IMR-90 (cell line): ENCODE data around the gene CSF1. TPM values are rescaled to one million over a fixed set of nuclear protein-coding genes. Genes with fewer than 3 reads are reported as not detected.

Experiments used
- ATAC-seq: fragments of 200-7000 bp; cut with Tn5 transposase; 2 replicates; pipeline ENCODE4 v1.9.1; 2020; ENCODE audit warnings: low read depth, mild to moderate bottlenecking, moderate library complexity
- BruUV-seq: library from RNA; stranded (reverse); fragments of 400-500 nt; replicated peaks from 2 replicates; lab custom pipeline; 2021; lab: Mats Ljungman, UMichigan
- CTCF ChIA-PET: fragments of 300-600 bp; formaldehyde crosslinking; extraction: SDS; loops from one replicate; lab custom pipeline; 2021; ENCODE audit warnings: antibody characterized with exemption; lab: Yijun Ruan, JAX
- POLR2A ChIA-PET: fragments of 300-600 bp; sonication (Branson Sonifier 250); formaldehyde crosslinking; loops from one replicate; lab custom pipeline; 2022; ENCODE audit warnings: antibody characterized with exemption; ENCODE audit not compliant: unreplicated experiment; lab: Charles Lee
- DNase-seq: peaks from one replicate; pipeline ENCODE4 v3.0.0; 2013
- H2AFZ ChIP-seq: replicated peaks from 2 replicates; pipeline ENCODE3; 2013; ENCODE audit warnings: low read length, mild to moderate bottlenecking; ENCODE audit not compliant: poor library complexity
- H2AK5ac ChIP-seq: 2 replicates; pipeline ENCODE4 v1.6.1; 2013; ENCODE audit warnings: low read depth, low read length, inconsistent platforms
- H2AK9ac ChIP-seq: replicated peaks from 2 replicates; pipeline ENCODE3; 2013; ENCODE audit warnings: mild to moderate bottlenecking, low read depth, low read length, moderate library complexity; ENCODE audit not compliant: poor library complexity
- H2BK120ac ChIP-seq: 2 replicates; pipeline ENCODE4 v1.6.1; 2013; ENCODE audit warnings: low read depth, low read length, inconsistent platforms
- H2BK15ac ChIP-seq: 3 replicates; pipeline ENCODE4 v1.6.1; 2013; ENCODE audit warnings: low read depth, low read length, inconsistent platforms
- H2BK20ac ChIP-seq: 2 replicates; pipeline ENCODE4 v1.6.1; 2013; ENCODE audit warnings: low read depth, mild to moderate bottlenecking, inconsistent platforms, low read length, moderate library complexity
- H2BK5ac ChIP-seq: 2 replicates; pipeline ENCODE4 v1.6.1; 2013; ENCODE audit warnings: mild to moderate bottlenecking, low read depth, low read length, inconsistent platforms; ENCODE audit not compliant: poor library complexity, severe bottlenecking
- H3K14ac ChIP-seq: replicated peaks from 2 replicates; pipeline ENCODE4 v1.6.1; 2013; ENCODE audit warnings: low read depth, low read length, inconsistent platforms
- H3K18ac ChIP-seq: 2 replicates; pipeline ENCODE4 v1.6.1; 2013; ENCODE audit warnings: low read depth, low read length, control low read depth
- H3K23ac ChIP-seq: 2 replicates; pipeline ENCODE4 v1.6.1; 2013; ENCODE audit warnings: low read depth, low read length, inconsistent platforms
- H3K27ac ChIP-seq: 2 replicates; pipeline ENCODE4 v1.5.1; 2013; ENCODE audit warnings: mild to moderate bottlenecking, control low read depth, low read length; ENCODE audit not compliant: insufficient read depth
- H3K27me3 ChIP-seq: 2 replicates; pipeline ENCODE4 v1.6.1; 2013; ENCODE audit warnings: low read length; ENCODE audit not compliant: control insufficient read depth, insufficient read depth
- H3K36me3 ChIP-seq: 2 replicates; pipeline ENCODE4 v1.6.1; 2013; ENCODE audit warnings: low read length, mixed read lengths; ENCODE audit not compliant: control insufficient read depth, insufficient read depth
- H3K4ac ChIP-seq: 2 replicates; pipeline ENCODE4 v1.6.1; 2013; ENCODE audit warnings: low read depth, low read length, inconsistent platforms
- H3K4me1 ChIP-seq: 2 replicates; pipeline ENCODE4 v1.6.1; 2013; ENCODE audit warnings: low read length, mixed read lengths; ENCODE audit not compliant: control insufficient read depth, insufficient read depth
- H3K4me2 ChIP-seq: 2 replicates; pipeline ENCODE4 v1.6.1; 2013; ENCODE audit warnings: low read depth, mild to moderate bottlenecking, control low read depth, low read length, moderate library complexity
- H3K4me3 ChIP-seq: 2 replicates; pipeline ENCODE4 v1.5.1; 2013; ENCODE audit warnings: low read depth, mild to moderate bottlenecking, control low read depth, low read length, moderate library complexity; ENCODE audit not compliant: insufficient read depth
- H3K56ac ChIP-seq: 2 replicates; pipeline ENCODE4 v1.6.1; 2013; ENCODE audit warnings: low read length, inconsistent platforms; ENCODE audit not compliant: insufficient read depth; ENCODE audit errors: extremely low read depth
- H3K79me1 ChIP-seq, 2 experiments: 2 replicates each; pipeline ENCODE4 v1.6.1; 2013; ENCODE audit warnings: low read length in 2 of 2, inconsistent platforms in 1 of 2, low read depth in 1 of 2
- H3K9ac ChIP-seq: 2 replicates; pipeline ENCODE4 v1.6.1; 2013; ENCODE audit warnings: low read depth, low read length, control low read depth
- H3K9me1 ChIP-seq: 2 replicates; pipeline ENCODE4 v1.6.1; 2013; ENCODE audit warnings: low read length, inconsistent platforms; ENCODE audit not compliant: insufficient read depth
- H3K9me3 ChIP-seq: 2 replicates; pipeline ENCODE4 v1.6.1; 2013; ENCODE audit warnings: low read length; ENCODE audit not compliant: control insufficient read depth, insufficient read depth
- H4K20me1 ChIP-seq: 2 replicates; pipeline ENCODE4 v1.6.1; 2013; ENCODE audit warnings: low read length, inconsistent platforms; ENCODE audit not compliant: insufficient read depth
- H4K5ac ChIP-seq: 2 replicates; pipeline ENCODE4 v1.6.1; 2013; ENCODE audit warnings: mild to moderate bottlenecking, low read depth, low read length, control low read depth
- H4K8ac ChIP-seq, 2 experiments: 2 replicates each; pipeline ENCODE4 v1.6.1; 2013; ENCODE audit warnings: low read depth in 2 of 2, low read length in 2 of 2, control low read depth in 1 of 2, inconsistent platforms in 1 of 2
- H4K91ac ChIP-seq: 2 replicates; pipeline ENCODE4 v1.6.1; 2013; ENCODE audit warnings: low read depth, low read length, inconsistent platforms; ENCODE audit not compliant: insufficient read depth
- BHLHE40 ChIP-seq: fragments of 150-350 bp; IDR thresholded peaks from 2 replicates; pipeline ENCODE4 v1.6.1; 2016; ENCODE audit warnings: mild to moderate bottlenecking, low read depth, low read length
- CEBPB ChIP-seq: IDR thresholded peaks from 2 replicates; pipeline ENCODE4 v1.6.1; 2012; ENCODE audit warnings: low read depth, low read length, improper control_type of control experiment
- CHD1 ChIP-seq: IDR thresholded peaks from 2 replicates; pipeline ENCODE4 v1.6.1; 2012; ENCODE audit warnings: low read depth, low read length, improper control_type of control experiment
- MAFK ChIP-seq: IDR thresholded peaks from 2 replicates; pipeline ENCODE4 v1.6.1; 2012; ENCODE audit warnings: low read depth, low read length, improper control_type of control experiment
- MAZ ChIP-seq: IDR thresholded peaks from 2 replicates; pipeline ENCODE4 v1.6.1; 2012; ENCODE audit warnings: low read depth, mild to moderate bottlenecking, low read length, improper control_type of control experiment, moderate library complexity, borderline replicate concordance
- MXI1 ChIP-seq: IDR thresholded peaks from 2 replicates; pipeline ENCODE4 v1.6.1; 2012; ENCODE audit warnings: low read depth, mild to moderate bottlenecking, low read length, moderate library complexity, borderline replicate concordance
- POLR2A ChIP-seq: IDR thresholded peaks from 2 replicates; pipeline ENCODE4 v1.6.1; 2012; ENCODE audit warnings: mild to moderate bottlenecking, low read depth, low read length
- RAD21 ChIP-seq: IDR thresholded peaks from 2 replicates; pipeline ENCODE4 v1.6.1; 2012; ENCODE audit warnings: low read length, improper control_type of control experiment
- RCOR1 ChIP-seq: IDR thresholded peaks from 2 replicates; pipeline ENCODE4 v1.6.1; 2012; ENCODE audit warnings: mild to moderate bottlenecking, low read length, improper control_type of control experiment; ENCODE audit not compliant: insufficient replicate concordance
- RFX5 ChIP-seq: IDR thresholded peaks from 2 replicates; pipeline ENCODE4 v1.8.0; 2012; ENCODE audit warnings: low read depth, mild to moderate bottlenecking, low read length, moderate library complexity
- SMC3 ChIP-seq: fragments of 150-350 bp; IDR thresholded peaks from 2 replicates; pipeline ENCODE4 v1.6.1; 2016; ENCODE audit warnings: low read depth, mild to moderate bottlenecking, antibody characterized with exemption, low read length, moderate library complexity
- WGBS, 2 experiments: methylation state at CpG; one replicate each; pipeline versions ENCODE4 v1.1.5 to v1.1.7; 2013; ENCODE audit warnings: missing lambda C conversion rate in 2 of 2; ENCODE audit not compliant: insufficient read length in 1 of 2; ENCODE audit errors: extremely low coverage in 2 of 2; 5-methylcytosine and 5-hydroxymethylcytosine counted together
- dilution Hi-C: fragments of 300-500 bp; cut with HindIII; formaldehyde crosslinking; loops from one replicate; pipeline ENCODE4 v1.14.3; 2018; ENCODE audit warnings: low sequenced_read_pairs; ENCODE audit not compliant: unreplicated experiment
- in situ Hi-C: fragments of 300-500 bp; cut with MboI; formaldehyde crosslinking; loops from 3 replicates; pipeline ENCODE4 v1.14.3; 2019; ENCODE audit warnings: low sequenced_read_pairs, inconsistent platforms, mixed read lengths
- intact Hi-C: fragments of 100-400 bp; cut with micrococcal nuclease; formaldehyde crosslinking; loops from 2 replicates; pipeline ENCODE4 v1.10.0; 2022
- polyA plus RNA-seq, 3 experiments: library from polyadenylated mRNA; depleted of rRNA; stranded (reverse); fragments of >200 nt; gene quantifications; 2 replicates each; pipeline ENCODE4 v1.2.3, GENCODE V29; 2012; ENCODE audit warnings: low replicate concordance in 1 of 3
- total RNA-seq: library from RNA; depleted of rRNA; stranded (reverse); fragments of >200 nt; gene quantifications from 2 replicates; pipeline ENCODE4 v1.2.3, GENCODE V29; 2012
- TF ChIP-seq, protein P1 (sequence below): conservative IDR thresholded peaks from 2 replicates; pipeline ENCODE4 v1.5.1; 2012; ENCODE audit warnings: mild to moderate bottlenecking, low read depth, low read length, improper control_type of control experiment
- TF ChIP-seq, protein P2 (sequence below): fragments of 150-350 bp; IDR thresholded peaks from 2 replicates; pipeline ENCODE4 v1.6.1; 2017; ENCODE audit warnings: mild to moderate bottlenecking, antibody characterized with exemption, low read length, low read depth

CSF1 gene
- total and polyA plus RNA-seq, 2 of the 4 experiments (the other 2 are of a cell fraction), result 14.3 to 22.0 TPM

DNA sequence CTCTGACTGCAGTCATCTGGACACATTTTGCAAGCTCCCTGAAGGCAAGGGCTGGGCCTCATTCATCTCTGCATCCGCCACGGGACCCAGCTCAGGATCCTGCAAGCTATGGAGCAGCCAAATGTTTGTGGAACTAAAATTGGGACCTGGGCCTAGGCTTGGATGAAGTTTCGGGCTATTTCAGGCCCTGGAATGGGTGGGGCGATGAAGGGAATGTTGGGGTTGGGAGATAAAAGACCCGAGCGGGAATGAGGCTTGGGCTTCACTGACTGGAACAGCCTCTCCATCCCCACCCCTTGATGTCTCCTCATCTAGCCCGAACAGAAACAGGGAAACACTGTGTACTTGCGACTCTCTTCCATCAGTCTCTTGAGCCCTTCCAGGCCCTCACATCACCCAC lies 66.6 kb downstream of the CSF1 start:
- no peak overlapping the region for H3K23ac ChIP-seq
- peaks cover 27% of the 10 kb centered on the region for H3K4me1 ChIP-seq
- no peak overlapping the region for H2BK5ac ChIP-seq
- no peaks in the 10 kb centered on the region for H3K27me3 ChIP-seq
- peak overlapping the region; percentile 46 for H2AFZ ChIP-seq
- intact Hi-C loops, result no loop called here
- ChIA-PET CTCF (no interaction called here), POLR2A (no interaction called here)
- H3K4ac ChIP-seq, result peak overlapping the region; percentile 99
- peak overlapping the region; percentile 99; the same call in 2 of the 3 replicates for H2BK15ac ChIP-seq
- H3K79me1 ChIP-seq, result no peaks in the 10 kb centered on the region
- no peak overlapping the region for H3K4me3 ChIP-seq
- H3K9ac ChIP-seq, result no peak overlapping the region
- no peak overlapping the region for H3K4me2 ChIP-seq
- H2BK120ac ChIP-seq, result peak overlapping the region; percentile 100
- H3K14ac ChIP-seq, result peak overlapping the region; percentile 34; the same call in 1 of the 2 replicates
- no peak overlapping the region for H3K56ac ChIP-seq
- no peak overlapping the region for H3K27ac ChIP-seq
- H3K9me3 ChIP-seq, result peaks cover 12% of the 10 kb centered on the region
- H4K20me1 ChIP-seq, result no peaks in the 10 kb centered on the region
- peak overlapping the region in 1 of 2 experiments; percentile 52; a peak in 1 of 4 replicates for H4K8ac ChIP-seq
- in situ Hi-C loops, result loop anchor here (5.0 kb wide), 1 partner anchor 60 kb away; no protein-coding TSS in a partner anchor
- peak overlapping the region; percentile 97; the same call in 1 of the 2 replicates for H4K91ac ChIP-seq
- no peaks in the 10 kb centered on the region for H3K36me3 ChIP-seq
- no peak overlapping the region for H4K5ac ChIP-seq
- no peak for ATAC-seq
- dilution Hi-C loops, result no loop called here
- no peak for TF ChIP-seq MAZ
- TF ChIP-seq RCOR1, result no peak
- no peak for TF ChIP-seq RFX5
- TF ChIP-seq SMC3, result no peak
- TF ChIP-seq, protein P1, sequence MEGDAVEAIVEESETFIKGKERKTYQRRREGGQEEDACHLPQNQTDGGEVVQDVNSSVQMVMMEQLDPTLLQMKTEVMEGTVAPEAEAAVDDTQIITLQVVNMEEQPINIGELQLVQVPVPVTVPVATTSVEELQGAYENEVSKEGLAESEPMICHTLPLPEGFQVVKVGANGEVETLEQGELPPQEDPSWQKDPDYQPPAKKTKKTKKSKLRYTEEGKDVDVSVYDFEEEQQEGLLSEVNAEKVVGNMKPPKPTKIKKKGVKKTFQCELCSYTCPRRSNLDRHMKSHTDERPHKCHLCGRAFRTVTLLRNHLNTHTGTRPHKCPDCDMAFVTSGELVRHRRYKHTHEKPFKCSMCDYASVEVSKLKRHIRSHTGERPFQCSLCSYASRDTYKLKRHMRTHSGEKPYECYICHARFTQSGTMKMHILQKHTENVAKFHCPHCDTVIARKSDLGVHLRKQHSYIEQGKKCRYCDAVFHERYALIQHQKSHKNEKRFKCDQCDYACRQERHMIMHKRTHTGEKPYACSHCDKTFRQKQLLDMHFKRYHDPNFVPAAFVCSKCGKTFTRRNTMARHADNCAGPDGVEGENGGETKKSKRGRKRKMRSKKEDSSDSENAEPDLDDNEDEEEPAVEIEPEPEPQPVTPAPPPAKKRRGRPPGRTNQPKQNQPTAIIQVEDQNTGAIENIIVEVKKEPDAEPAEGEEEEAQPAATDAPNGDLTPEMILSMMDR, result no peak
- no peak for TF ChIP-seq BHLHE40
- TF ChIP-seq, protein P2, sequence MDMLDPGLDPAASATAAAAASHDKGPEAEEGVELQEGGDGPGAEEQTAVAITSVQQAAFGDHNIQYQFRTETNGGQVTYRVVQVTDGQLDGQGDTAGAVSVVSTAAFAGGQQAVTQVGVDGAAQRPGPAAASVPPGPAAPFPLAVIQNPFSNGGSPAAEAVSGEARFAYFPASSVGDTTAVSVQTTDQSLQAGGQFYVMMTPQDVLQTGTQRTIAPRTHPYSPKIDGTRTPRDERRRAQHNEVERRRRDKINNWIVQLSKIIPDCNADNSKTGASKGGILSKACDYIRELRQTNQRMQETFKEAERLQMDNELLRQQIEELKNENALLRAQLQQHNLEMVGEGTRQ, result no peak
- no peak for TF ChIP-seq RAD21
- TF ChIP-seq MAFK, result no peak
- no peak for TF ChIP-seq POLR2A
- TF ChIP-seq CEBPB, result no peak
- no peak for TF ChIP-seq CHD1
- TF ChIP-seq MXI1, result no peak
- no peak overlapping the region for H3K18ac ChIP-seq
- WGBS, 2 experiments, result 100% methylated on average over 1 of the region's 8 CpGs; no CpG with 5 or more reads in 1 of the 2 experiments
- BruUV-seq, result no TSS peak
- H2AK5ac ChIP-seq, result peak overlapping the region; percentile 88
- peak overlapping the region; percentile 79 for H2BK20ac ChIP-seq
- H2AK9ac ChIP-seq, result no peak overlapping the region
- no peak for DNase-seq
- H3K9me1 ChIP-seq, result peaks cover 23% of the 10 kb centered on the region
